BJ (cell line): Measurements from ENCODE around the gene MPRIP. TPM values are rescaled to one million over a fixed set of nuclear protein-coding genes. Genes with fewer than 3 reads are reported as not detected.

ENCODE experiments used
- CTCF ChIA-PET: fragments of 350-600 bp; formaldehyde crosslinking; extraction: SDS; loops from one replicate; lab custom pipeline; 2021; ENCODE audit warnings: antibody characterized with exemption, inconsistent platforms; lab: Yijun Ruan, JAX
- POLR2A ChIA-PET: fragments of 300-600 bp; sonication (Branson Sonifier 250); formaldehyde crosslinking; extraction: SDS; loops from one replicate; lab custom pipeline; 2021; ENCODE audit warnings: antibody characterized with exemption; lab: Charles Lee
- DNase-seq: peaks from one replicate; pipeline ENCODE4 v3.0.0-alpha.2; 2011; ENCODE audit warnings: low read depth
- H3K27me3 ChIP-seq: 2 replicates; pipeline ENCODE4 v1.6.0; 2011; ENCODE audit warnings: low read length; ENCODE audit not compliant: control insufficient read depth, insufficient read depth
- H3K36me3 ChIP-seq: 2 replicates; pipeline ENCODE4 v1.5.1; 2011; ENCODE audit warnings: low read length; ENCODE audit not compliant: control insufficient read depth, insufficient read depth
- H3K4me3 ChIP-seq: 2 replicates; pipeline ENCODE4 v1.5.1; 2011; ENCODE audit warnings: low read depth, mild to moderate bottlenecking, control low read depth, low read length
- CTCF ChIP-seq: IDR thresholded peaks from 2 replicates; pipeline ENCODE4 v1.5.1; 2011; ENCODE audit warnings: low read depth, mild to moderate bottlenecking, control low read depth, inconsistent platforms, low read length, moderate library complexity; ENCODE audit not compliant: insufficient read depth
- polyA plus RNA-seq: library from polyadenylated mRNA; depleted of rRNA; stranded (reverse); fragments of >200 nt; gene quantifications from 2 replicates; pipeline ENCODE4 v1.2.3, GENCODE V29; 2011

Gene MPRIP
- polyA plus RNA-seq, 1 experiment: 149 TPM

- Histone ChIP-seq H3K4me3 (no peak overlapping the region), H3K36me3 (peaks cover 19% of the 10 kb centered on the region), H3K27me3 (no peaks in the 10 kb centered on the region)
- CTCF ChIA-PET: interaction anchor here (1.0 kb wide), 1 partner anchor 14 kb away, joined by 3 read pairs; no protein-coding TSS in a partner anchor
- TF ChIP-seq CTCF: no peak
- POLR2A ChIA-PET: no interaction called here
- no peak for DNase-seq
These were observed 18.7 kb downstream of the MPRIP start for GRCh38 chr17:17060930-17061329.

- H3K27me3 ChIP-seq: no peaks in the 10 kb centered on the region
- CTCF ChIA-PET: no interaction called here
These were observed 19.3 kb downstream of the MPRIP start for GRCh38 chr17:17061516-17061915.

GRCh38 chr17:17062356-17062755 is 20.1 kb downstream of the MPRIP start:
- no peak overlapping the region for H3K4me3 ChIP-seq
- TF ChIP-seq CTCF: no peak
- H3K36me3 ChIP-seq: peaks cover 16% of the 10 kb centered on the region
- no peak for DNase-seq
- ChIA-PET POLR2A (no interaction called here), CTCF (interaction anchor here (1.4 kb wide), 1 partner anchor 10 kb away, joined by 4 read pairs; no protein-coding TSS in a partner anchor)
- H3K27me3 ChIP-seq: no peaks in the 10 kb centered on the region

More at GRCh38 chr17:17061516-17061915, 19.3 kb downstream of the MPRIP start:
- Histone ChIP-seq H3K4me3 (no peak overlapping the region), H3K36me3 (peaks cover 19% of the 10 kb centered on the region)
- POLR2A ChIA-PET: no interaction called here
- TF ChIP-seq CTCF: no peak
- no peak for DNase-seq

GRCh38 chr17:17062866-17063265 is 20.6 kb downstream of the MPRIP start:
- ChIA-PET POLR2A (no interaction called here), CTCF (interaction anchor here (1.4 kb wide), 1 partner anchor 10 kb away, joined by 4 read pairs; no protein-coding TSS in a partner anchor)
- peaks cover 15% of the 10 kb centered on the region for H3K36me3 ChIP-seq

GRCh38 chr17:17063546-17064122 is 21.4 kb downstream of the MPRIP start:
- no peak for DNase-seq
- no peak for TF ChIP-seq CTCF
- ChIA-PET CTCF (no interaction called here), POLR2A (no interaction called here)
- Histone ChIP-seq H3K36me3 (peaks cover 12% of the 10 kb centered on the region), H3K4me3 (no peak overlapping the region), H3K27me3 (no peaks in the 10 kb centered on the region)

More at GRCh38 chr17:17062866-17063265, 20.6 kb downstream of the MPRIP start:
- TF ChIP-seq CTCF: no peak
- no peak overlapping the region for H3K4me3 ChIP-seq
- no peaks in the 10 kb centered on the region for H3K27me3 ChIP-seq
- DNase-seq: no peak
